A549 (cell line): ENCODE measurements around the gene RAET1E.

ENCODE experiments used
- CTCF ChIP-seq: fragments of >200 bp; sonication (Bioruptor Twin); formaldehyde crosslinking; IDR thresholded peaks from 3 replicates; pipeline ENCODE4 v1.5.1; 2016
- RARB ChIP-seq: fragments of 250-450 bp; sonication (Bioruptor Pico); IDR thresholded peaks from 2 replicates; pipeline ENCODE4 v1.8.0; 2021; ENCODE audit warnings: mild to moderate bottlenecking, moderate library complexity

DNA sequence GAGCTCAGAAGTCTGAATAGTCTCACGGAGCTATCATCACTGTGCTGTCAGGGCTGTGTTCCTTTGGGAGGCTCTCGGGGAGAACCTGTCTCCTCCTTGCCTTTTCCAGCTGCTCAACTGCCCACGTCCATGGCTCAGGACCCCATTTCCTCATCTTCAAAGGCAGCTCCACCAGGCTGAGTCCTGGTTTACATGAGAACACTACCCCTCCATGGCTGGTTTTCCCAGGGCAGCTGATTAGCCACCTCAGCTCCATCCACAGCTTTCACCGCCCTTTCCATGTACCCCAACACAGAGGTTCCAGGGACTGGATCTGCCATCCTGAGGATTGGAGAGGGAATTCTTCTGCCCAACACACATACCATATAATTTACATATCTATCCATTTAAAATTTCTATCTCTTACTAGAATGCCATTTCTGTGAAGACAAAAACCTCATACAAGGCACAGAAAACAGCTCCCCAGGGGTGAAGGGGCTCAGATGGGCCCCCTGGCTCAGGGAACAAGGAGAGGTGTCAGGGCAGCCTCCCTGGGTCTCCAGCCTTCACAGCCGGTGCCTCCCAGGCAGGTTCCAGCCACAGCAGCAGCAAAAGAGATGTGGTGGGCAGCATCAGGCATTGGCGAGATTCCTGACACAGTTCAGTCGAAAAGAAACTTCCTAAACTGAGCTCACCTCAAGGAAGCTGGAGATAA is 2.2 kb upstream of the RAET1E start:
- TF ChIP-seq RARB (CRISPR knock-in tag) = no peak
- no peak for TF ChIP-seq CTCF
